H1 (cell line): Measurements from ENCODE around the gene OCLN. TPM values are rescaled to one million over a fixed set of nuclear protein-coding genes. Genes with fewer than 3 reads are reported as not detected.

Experiments
- CTCF ChIA-PET: fragments of 300-600 bp; sonication (Branson Sonifier 250); formaldehyde crosslinking; loops from one replicate; lab custom pipeline; 2021; ENCODE audit not compliant: partially characterized antibody; lab: Charles Lee
- POLR2A ChIA-PET: fragments of 300-600 bp; sonication (Branson Sonifier 250); formaldehyde crosslinking; loops from one replicate; lab custom pipeline; 2021; ENCODE audit warnings: inconsistent platforms; ENCODE audit not compliant: partially characterized antibody; lab: Charles Lee
- DNase-seq, 2 experiments: peaks; one replicate each; pipeline versions ENCODE4 v3.0.0 to v3.0.0-alpha.2; 2010 to 2022; ENCODE audit warnings: low spot score in 2 of 2, low read depth in 1 of 2, mixed read lengths in 1 of 2
- FAIRE-seq: peaks from 2 replicates; lab custom pipeline; 2011; peaks lifted over from hg19 to GRCh38; lab: Jason Lieb, UNC
- H2AFZ ChIP-seq: 2 replicates; pipeline ENCODE4 v1.8.1; 2012; ENCODE audit warnings: low read length, inconsistent platforms
- H2AK5ac ChIP-seq: 2 replicates; pipeline ENCODE4 v1.6.1; 2013; ENCODE audit warnings: low read depth, low read length
- H2BK120ac ChIP-seq: replicated peaks from 2 replicates; pipeline ENCODE3; 2013; ENCODE audit warnings: low read depth, low read length, inconsistent platforms
- H2BK12ac ChIP-seq: 2 replicates; pipeline ENCODE4 v1.6.1; 2013; ENCODE audit warnings: low read depth, low read length
- H2BK15ac ChIP-seq: 2 replicates; pipeline ENCODE4 v1.6.1; 2013; ENCODE audit warnings: low read length
- H2BK20ac ChIP-seq: 2 replicates; pipeline ENCODE4 v1.6.1; 2013; ENCODE audit warnings: low read length
- H2BK5ac ChIP-seq: 2 replicates; pipeline ENCODE4 v1.6.1; 2013; ENCODE audit warnings: low read depth, low read length
- H3K14ac ChIP-seq: 2 replicates; pipeline ENCODE4 v1.6.1; 2013; ENCODE audit warnings: inconsistent platforms; ENCODE audit not compliant: insufficient read length
- H3K18ac ChIP-seq: 2 replicates; pipeline ENCODE4 v1.6.1; 2013; ENCODE audit warnings: low read length; ENCODE audit errors: extremely low read depth
- H3K23ac ChIP-seq: 2 replicates; pipeline ENCODE4 v1.6.1; 2013; ENCODE audit warnings: inconsistent platforms; ENCODE audit not compliant: insufficient read length
- H3K23me2 ChIP-seq: 2 replicates; pipeline ENCODE4 v1.6.1; 2013; ENCODE audit warnings: low read depth, low read length
- H3K27ac ChIP-seq: 2 replicates; pipeline ENCODE4 v1.6.1; 2011; ENCODE audit warnings: low read depth, low read length, inconsistent platforms
- H3K27me3 ChIP-seq, 4 experiments: replicated peaks in 1 of 4; 1 replicate in 1 of 4; 2 replicates in 3 of 4; pipeline versions ENCODE4 v1.6.1 to v1.8.1; 2011 to 2013; ENCODE audit warnings: low read length in 3 of 4, mild to moderate bottlenecking in 3 of 4, inconsistent platforms in 2 of 4, mixed read lengths in 2 of 4, moderate library complexity in 1 of 4; ENCODE audit not compliant: control insufficient read depth in 3 of 4, insufficient read depth in 3 of 4; ENCODE audit errors: extremely low read depth in 1 of 4
- H3K36me3 ChIP-seq, 4 experiments: 2 replicates each; pipeline versions ENCODE4 v1.6.1 to v1.8.1; 2011 to 2013; ENCODE audit warnings: mild to moderate bottlenecking in 4 of 4, low read length in 3 of 4, moderate library complexity in 2 of 4, control low read depth in 1 of 4, inconsistent platforms in 1 of 4; ENCODE audit not compliant: insufficient read depth in 4 of 4, control insufficient read depth in 2 of 4
- H3K4ac ChIP-seq: replicated peaks from 2 replicates; pipeline ENCODE3; 2013; ENCODE audit warnings: low read length, low read depth, mixed read lengths, inconsistent platforms; ENCODE audit not compliant: insufficient read length
- H3K4me1 ChIP-seq, 4 experiments: replicated peaks in 1 of 4; 1 replicate in 1 of 4; 2 replicates in 3 of 4; pipeline versions ENCODE4 v1.6.1 to v1.8.1; 2011 to 2013; ENCODE audit warnings: low read length in 3 of 4, inconsistent platforms in 2 of 4, mixed read lengths in 1 of 4; ENCODE audit not compliant: insufficient read depth in 4 of 4, control insufficient read depth in 3 of 4
- H3K4me2 ChIP-seq, 2 experiments: 2 replicates each; pipeline versions ENCODE4 v1.6.1 to v1.8.1; 2011 to 2013; ENCODE audit warnings: low read depth in 2 of 2, low read length in 2 of 2, control low read depth in 1 of 2, inconsistent platforms in 1 of 2, mild to moderate bottlenecking in 1 of 2; ENCODE audit not compliant: insufficient read depth in 1 of 2
- H3K4me3 ChIP-seq, 4 experiments: fragments of 200-600, 300-600 bp in 1 of 4; sonication (generic), shearing (Covaris generic), sonication (Bioruptor Twin) in 1 of 4; 2 replicates each; pipeline versions ENCODE4 v1.5.1 to v1.8.1; 2011 to 2016; ENCODE audit warnings: low read length in 4 of 4, low read depth in 3 of 4, control low read depth in 2 of 4, inconsistent platforms in 2 of 4, mild to moderate bottlenecking in 2 of 4, mixed read lengths in 1 of 4, moderate library complexity in 1 of 4; ENCODE audit not compliant: insufficient read depth in 2 of 4; ENCODE audit errors: extremely low read depth in 1 of 4
- H3K56ac ChIP-seq: replicated peaks from 2 replicates; pipeline ENCODE3; 2013; ENCODE audit warnings: low read depth, mild to moderate bottlenecking, mixed read lengths, low read length, inconsistent platforms; ENCODE audit not compliant: insufficient read length
- H3K79me1 ChIP-seq: 2 replicates; pipeline ENCODE4 v1.6.1; 2013; ENCODE audit warnings: low read depth, low read length, control low read depth
- H3K79me2 ChIP-seq, 2 experiments: 2 replicates each; pipeline versions ENCODE4 v1.6.1 to v1.8.1; 2012 to 2013; ENCODE audit warnings: low read length in 2 of 2, mild to moderate bottlenecking in 2 of 2, inconsistent platforms in 1 of 2; ENCODE audit not compliant: insufficient read depth in 2 of 2, control insufficient read depth in 1 of 2
- H3K9ac ChIP-seq, 4 experiments: replicated peaks in 1 of 4; 1 replicate in 1 of 4; 2 replicates in 3 of 4; pipeline versions ENCODE4 v1.6.1 to v1.8.1; 2011 to 2013; ENCODE audit warnings: low read depth in 3 of 4, low read length in 3 of 4, control low read depth in 2 of 4, mild to moderate bottlenecking in 2 of 4, moderate library complexity in 2 of 4, inconsistent platforms in 1 of 4; ENCODE audit errors: extremely low read depth in 1 of 4
- H3K9me3 ChIP-seq, 2 experiments: 2 replicates each; pipeline versions ENCODE4 v1.6.1 to v1.8.1; 2012 to 2013; ENCODE audit warnings: mild to moderate bottlenecking in 2 of 2, moderate library complexity in 2 of 2, control low read depth in 1 of 2, inconsistent platforms in 1 of 2, low read depth in 1 of 2, low read length in 1 of 2, mixed read lengths in 1 of 2; ENCODE audit not compliant: insufficient read depth in 2 of 2
- H4K20me1 ChIP-seq, 2 experiments: replicated peaks in 1 of 2; 2 replicates each; pipeline versions ENCODE3 to v1.8.1; 2011 to 2013; ENCODE audit warnings: inconsistent platforms in 2 of 2, low read length in 2 of 2, mild to moderate bottlenecking in 1 of 2; ENCODE audit not compliant: insufficient read depth in 2 of 2, control insufficient read depth in 1 of 2
- H4K5ac ChIP-seq: 2 replicates; pipeline ENCODE4 v1.6.1; 2013; ENCODE audit warnings: low read length, low read depth, mixed read lengths, inconsistent platforms; ENCODE audit not compliant: insufficient read length
- H4K8ac ChIP-seq: 2 replicates; pipeline ENCODE4 v1.8.0; 2013; ENCODE audit warnings: mild to moderate bottlenecking, moderate library complexity, low read length, inconsistent platforms; ENCODE audit not compliant: insufficient read depth; ENCODE audit errors: extremely low read depth
- H4K91ac ChIP-seq: replicated peaks from 2 replicates; pipeline ENCODE3; 2013; ENCODE audit warnings: low read length, mixed read lengths, inconsistent platforms; ENCODE audit not compliant: insufficient read length
- WGBS, 2 experiments: shearing (Covaris generic) in 1 of 2; methylation state at CpG; one replicate each; pipeline versions ENCODE4 v1.1.6 to v1.1.7; 2013 to 2015; ENCODE audit warnings: low lambda C conversion rate in 2 of 2, mixed read lengths in 2 of 2, inconsistent platforms in 1 of 2, low coverage in 1 of 2, missing lambda C conversion rate in 1 of 2; ENCODE audit not compliant: insufficient replicate concordance in 2 of 2, insufficient coverage in 1 of 2, insufficient read length in 1 of 2; ENCODE audit errors: extremely low coverage in 1 of 2, missing lambda C conversion rate in 1 of 2; 5-methylcytosine and 5-hydroxymethylcytosine counted together
- polyA plus RNA-seq, 7 experiments: library from polyadenylated mRNA; depleted of rRNA in 3 of 7; stranded (reverse) in 5 of 7; unstranded in 2 of 7; fragments of >200 nt in 5 of 7; fragments of 200-250 nt in 2 of 7; gene quantifications; 1 replicate in 5 of 7; 2 replicates in 1 of 7; 4 replicates in 1 of 7; pipeline versions ENCODE4 v1.2.1 to v1.2.3, GENCODE V29; 2011 to 2013; ENCODE audit warnings: missing spikeins in 2 of 7, mixed read lengths in 2 of 7
- total RNA-seq: library from RNA; stranded (reverse); fragmentation: NEBNext Ultra II Directional; extraction: Animal tissue kit (Norgen Biotek cat#: 25700); gene quantifications from 2 replicates; pipeline ENCODE4 v1.2.1, GENCODE V29; 2021

OCLN gene
- total and polyA plus RNA-seq, 2 of the 8 experiments (the other 6 are each of a cell fraction or from before 2014, with no cell fraction given) = 27.9 to 85.5 TPM

GRCh38 chr5:69516769-69517168 is 24.2 kb downstream of the OCLN start:
- Histone ChIP-seq H3K27me3 (no peaks in the 10 kb centered on the region), H4K8ac (no peak overlapping the region), H4K5ac (no peak overlapping the region), H3K9ac (no peak overlapping the region), H2AFZ (no peak overlapping the region), H3K4me1 (no peaks in the 10 kb centered on the region), H3K4me3 (no peak overlapping the region), H4K91ac (no peak overlapping the region), H3K9me3 (peaks cover 4 to 14% of the 10 kb centered on the region in 2 experiments; a peak in 2 of 4 replicates), H3K79me2 (peaks cover 0 to 5% of the 10 kb centered on the region in 2 experiments; a peak in 3 of 4 replicates), H4K20me1 (no peaks in the 10 kb centered on the region), H3K36me3 (peaks cover 2 to 22% (median 10%) of the 10 kb centered on the region in 4 experiments; a peak in 5 of 8 replicates), H3K79me1 (0 out of 2 replicates have a peak, but pooled peaks cover 2% of the 10 kb centered on the region), H3K18ac (no peak overlapping the region), H2BK15ac (no peak overlapping the region), H2BK120ac (no peak overlapping the region), H2BK20ac (no peak overlapping the region), H2BK12ac (no peak overlapping the region), H3K14ac (no peak overlapping the region), H3K56ac (no peak overlapping the region), H3K4ac (no peak overlapping the region), H2BK5ac (no peak overlapping the region), H2AK5ac (no peak overlapping the region), H3K23me2 (no peaks in the 10 kb centered on the region), H3K4me2 (no peak overlapping the region), H3K23ac (no peak overlapping the region), H3K27ac (no peak overlapping the region)
- no peak for DNase-seq
- no peak for FAIRE-seq
- CTCF ChIA-PET = interaction anchor here (0.7 kb wide), 1 partner anchor 109 kb away, joined by 3 read pairs; no protein-coding TSS in a partner anchor
- WGBS, 2 experiments = 100% methylated on average over 1 of the region's 1 CpG; no CpG with 5 or more reads in 1 of the 2 experiments
- POLR2A ChIA-PET = no interaction called here
